GM12892 (cell line): ENCODE results near the gene PLCL1.

ENCODE experiments used
- DNase-seq: peaks from one replicate; pipeline ENCODE4 v3.0.0; 2011; ENCODE audit not compliant: insufficient read length
- FAIRE-seq: peaks from 2 replicates; lab custom pipeline; 2011; peaks lifted over from hg19 to GRCh38; lab: Jason Lieb, UNC
- POLR2A ChIP-seq: IDR thresholded peaks from 2 replicates; pipeline ENCODE4 v1.6.1; 2011; ENCODE audit warnings: low read depth, low read length, control low read depth
- POLR2AphosphoS5 ChIP-seq: IDR thresholded peaks from 2 replicates; pipeline ENCODE4 v1.6.1; 2011; ENCODE audit warnings: low read depth, low read length, control low read depth
- TAF1 ChIP-seq: IDR thresholded peaks from 2 replicates; pipeline ENCODE4 v1.6.1; 2011; ENCODE audit warnings: low read depth, mild to moderate bottlenecking, control low read depth, low read length, borderline replicate concordance

Gene PLCL1

DNA sequence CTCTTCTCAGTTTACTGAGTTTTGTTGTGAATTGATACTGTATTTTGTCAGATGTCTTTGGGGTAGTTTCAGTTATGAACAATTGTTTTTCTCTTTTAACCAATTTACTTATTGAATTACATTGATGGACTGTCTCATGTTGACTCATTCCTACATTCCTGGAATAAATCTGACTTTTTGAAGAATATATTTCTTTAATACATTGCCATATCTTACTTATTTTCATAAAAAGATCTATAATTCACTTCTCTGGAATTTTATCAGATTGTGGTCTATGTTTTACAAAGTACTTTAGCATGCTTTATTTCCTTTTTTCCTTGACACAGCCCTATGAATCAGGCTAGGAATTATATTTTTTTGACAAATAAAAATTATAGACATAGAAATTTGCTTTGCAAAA, 268.3 kb downstream of the PLCL1 start:
- DNase-seq (no peak), FAIRE-seq (no peak)
- TF ChIP-seq POLR2A (no peak), POLR2AphosphoS5 (no peak), TAF1 (no peak)

DNA sequence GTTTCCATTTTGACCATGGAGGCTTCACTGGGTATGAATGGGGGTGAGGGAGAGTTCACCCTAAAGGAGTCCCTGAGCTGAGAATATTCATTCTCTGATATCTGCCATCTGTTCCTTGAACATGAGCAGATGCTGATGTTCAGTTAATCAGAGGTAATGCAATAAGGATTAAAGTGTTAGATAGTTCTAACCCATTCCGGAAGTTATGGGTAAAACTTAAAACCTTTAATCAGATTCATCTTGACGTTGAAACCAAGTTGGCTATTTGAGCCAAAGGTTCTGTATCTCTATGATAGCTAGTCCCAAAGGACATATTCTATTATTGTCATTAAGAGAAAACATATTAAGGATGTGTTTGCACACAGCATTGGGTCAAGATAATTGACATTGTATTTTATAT, 268.9 kb downstream of the PLCL1 start:
- DNase-seq (no peak), FAIRE-seq (no peak)
- no peak for TF ChIP-seq POLR2A

DNA sequence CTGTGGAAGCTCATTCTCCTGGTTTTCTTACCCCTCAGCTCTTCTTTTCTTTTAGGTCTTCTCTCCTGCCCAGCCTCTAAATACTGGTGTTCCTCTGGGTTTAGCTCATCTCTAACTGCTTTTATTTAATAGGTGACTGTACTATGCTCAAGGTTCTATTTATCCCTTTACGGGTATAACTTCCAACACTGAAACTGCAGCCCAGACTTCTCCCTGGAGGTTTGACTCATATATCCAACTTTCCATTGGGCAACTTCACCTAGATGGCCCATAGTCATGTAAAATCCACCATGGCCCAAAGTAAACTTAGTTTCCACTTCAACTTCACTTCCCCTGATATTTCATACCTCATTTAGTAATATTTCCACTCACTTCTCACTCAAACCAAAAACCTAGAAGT, 273.1 kb downstream of the PLCL1 start:
- FAIRE-seq (no peak), DNase-seq (no peak)
- TF ChIP-seq TAF1, result no peak
- no peak for TF ChIP-seq POLR2AphosphoS5
- TF ChIP-seq POLR2A, result no peak

DNA sequence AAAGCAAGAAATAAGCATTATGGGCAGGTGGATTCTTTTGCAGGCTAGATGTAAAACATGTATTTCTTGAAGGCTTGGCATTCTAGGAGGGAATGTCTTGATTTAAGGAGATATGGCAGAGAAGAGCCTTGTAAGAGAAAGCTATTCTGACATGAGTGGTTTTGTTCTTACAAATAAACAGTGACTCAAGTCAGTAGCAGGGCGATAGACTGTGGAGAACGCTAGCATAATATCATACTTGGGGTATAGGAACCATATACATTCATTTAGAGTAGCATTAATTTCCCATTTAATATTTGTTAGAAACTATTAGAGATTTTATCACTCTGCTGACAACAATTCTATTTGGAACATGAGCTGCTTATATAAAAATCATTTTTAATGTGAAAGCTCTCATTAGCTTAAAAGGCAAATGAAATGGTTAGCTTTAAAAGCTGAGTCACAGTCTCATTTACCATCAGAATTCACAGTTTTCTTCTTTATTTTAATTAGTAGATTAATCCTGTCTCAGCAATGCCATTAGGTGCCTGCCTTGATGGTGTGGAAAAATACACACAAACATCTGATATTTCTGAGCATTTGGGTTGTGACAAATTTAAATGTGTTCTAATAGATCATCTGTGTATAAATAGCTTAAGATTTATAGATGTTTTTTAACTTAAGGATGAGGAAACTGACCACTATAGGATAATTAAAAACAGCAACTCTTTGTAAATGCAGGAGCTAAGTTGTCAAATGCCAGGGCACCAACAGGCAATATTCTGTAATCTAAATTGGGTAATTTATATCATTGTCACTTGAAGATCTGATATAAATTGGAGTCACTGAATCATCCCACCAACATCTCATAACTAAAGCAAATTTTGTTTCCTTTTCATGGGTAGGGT, 276.7 kb downstream of the PLCL1 start:
- no peak for FAIRE-seq
- no peak for TF ChIP-seq TAF1
- TF ChIP-seq POLR2AphosphoS5, result no peak
- no peak for DNase-seq

DNA sequence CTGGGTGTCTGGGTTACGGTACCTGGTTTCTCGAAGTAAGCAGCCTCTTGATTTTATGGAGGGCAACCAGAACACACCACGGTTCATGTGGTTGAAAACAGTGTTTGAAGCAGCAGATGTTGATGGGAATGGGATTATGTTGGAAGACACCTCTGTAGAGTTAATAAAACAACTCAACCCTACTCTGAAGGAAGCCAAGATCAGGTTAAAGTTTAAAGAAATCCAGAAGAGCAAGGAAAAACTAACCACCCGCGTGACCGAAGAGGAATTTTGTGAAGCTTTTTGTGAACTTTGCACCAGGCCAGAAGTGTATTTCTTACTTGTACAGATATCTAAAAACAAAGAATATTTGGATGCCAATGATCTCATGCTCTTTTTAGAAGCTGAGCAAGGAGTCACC, 279.8 kb downstream of the PLCL1 start:
- TF ChIP-seq POLR2A (no peak), POLR2AphosphoS5 (no peak), TAF1 (no peak)
- DNase-seq (no peak), FAIRE-seq (no peak)

DNA sequence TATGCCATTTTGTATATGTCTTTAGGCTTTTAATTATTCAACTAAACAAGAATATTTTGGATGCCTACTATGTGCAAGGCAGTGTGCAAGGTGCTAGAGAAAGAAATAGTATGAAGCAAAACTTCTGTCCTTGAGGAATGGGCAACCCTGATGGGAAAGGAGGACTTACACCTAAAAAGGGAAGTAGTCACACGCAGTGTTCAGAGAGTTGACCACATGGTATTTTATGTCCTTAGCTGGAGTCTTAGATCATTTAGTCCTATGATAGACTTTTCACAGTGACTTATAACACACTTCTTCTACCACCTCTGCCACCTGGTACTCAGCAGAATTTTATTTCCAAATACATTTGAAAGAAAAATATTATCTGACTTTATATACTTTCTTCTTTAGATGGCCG, 291.6 kb downstream of the PLCL1 start:
- TF ChIP-seq TAF1 (no peak), POLR2AphosphoS5 (no peak), POLR2A (no peak)
- FAIRE-seq (peak; percentile 30), DNase-seq (no peak)

DNA sequence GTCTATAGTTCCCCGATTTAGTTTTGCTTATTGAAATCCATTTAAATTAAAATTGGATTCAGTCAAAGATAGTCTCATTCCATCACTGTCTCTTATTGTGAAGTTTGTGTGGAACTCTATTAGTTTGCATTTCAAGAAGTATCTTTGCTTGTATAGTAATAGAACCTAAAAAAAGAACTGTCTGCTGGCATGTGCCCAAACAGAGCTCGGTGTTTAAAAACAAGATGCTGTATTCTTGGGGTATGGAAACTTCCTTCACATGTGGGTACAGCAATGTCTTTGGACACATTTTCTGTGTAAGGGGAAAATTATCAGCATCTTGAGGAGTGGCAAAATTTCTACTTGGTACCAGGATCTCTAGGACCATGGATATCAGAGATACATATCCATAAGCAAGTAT, 292.6 kb downstream of the PLCL1 start:
- TF ChIP-seq POLR2A (no peak), TAF1 (no peak), POLR2AphosphoS5 (no peak)

DNA sequence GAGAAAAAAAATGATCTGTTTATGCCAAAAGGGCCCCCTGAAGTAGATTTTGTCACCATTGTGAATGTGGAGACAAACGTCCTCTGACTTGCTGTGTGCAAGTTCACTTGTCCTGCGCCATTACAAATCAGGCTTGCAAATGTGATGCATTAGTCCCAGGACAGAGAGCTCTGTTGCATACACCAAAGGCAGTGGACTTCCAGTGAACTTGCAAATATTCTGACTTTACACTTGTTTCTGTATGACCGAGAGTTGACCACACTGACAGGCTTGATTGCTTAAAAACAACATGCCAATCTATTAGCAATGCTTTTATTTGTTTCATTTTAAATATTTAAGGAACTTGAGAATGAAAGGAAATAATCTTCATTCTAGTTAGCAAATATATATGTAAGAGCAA, 293.2 kb downstream of the PLCL1 start:
- TF ChIP-seq POLR2AphosphoS5, result no peak
- no peak for TF ChIP-seq POLR2A
- no peak for TF ChIP-seq TAF1
- FAIRE-seq (no peak), DNase-seq (no peak)

More for the DNA sequence above, 292.6 kb downstream of the PLCL1 start:
- DNase-seq (no peak), FAIRE-seq (no peak)

DNA sequence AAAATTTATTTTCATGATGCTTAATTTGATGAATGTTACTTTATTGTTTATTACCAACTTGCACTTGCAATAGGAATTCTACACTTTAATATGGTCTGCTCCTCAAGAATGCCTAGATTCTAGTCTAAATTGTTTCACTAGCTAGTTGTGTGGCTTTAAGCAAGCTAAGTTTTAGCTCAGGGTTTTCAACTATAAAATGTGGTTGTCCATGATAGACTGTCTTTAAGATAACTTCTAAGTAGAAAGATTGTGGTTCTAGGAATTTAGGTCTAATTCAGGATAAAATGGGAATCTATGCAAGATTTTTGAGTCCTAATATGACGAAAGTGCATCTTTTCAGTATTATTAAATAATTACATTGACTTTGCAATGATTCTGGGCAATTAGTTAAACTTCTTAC, 294.0 kb downstream of the PLCL1 start:
- FAIRE-seq, result no peak

DNA sequence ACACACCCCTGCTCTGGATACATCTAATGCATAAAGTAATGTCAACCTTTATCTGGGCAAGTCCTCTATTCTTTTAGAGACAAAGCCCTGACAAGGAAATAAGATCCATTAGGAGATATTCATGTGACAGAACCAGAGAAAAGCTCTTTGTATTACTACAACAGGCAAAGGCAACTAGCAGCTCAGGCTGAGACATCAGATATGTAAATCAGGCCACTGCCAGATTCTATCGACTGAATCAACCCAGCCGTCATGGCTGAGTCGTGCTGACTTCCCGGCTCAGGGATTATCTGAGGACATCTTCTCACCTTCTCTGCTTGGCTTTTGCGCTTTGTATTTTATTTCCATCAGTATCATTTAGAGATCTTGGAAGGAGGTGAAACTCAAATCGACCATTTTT, 294.5 kb downstream of the PLCL1 start:
- no peak for TF ChIP-seq TAF1
- FAIRE-seq, result no peak
- no peak for DNase-seq

More for the DNA sequence above, 294.0 kb downstream of the PLCL1 start:
- DNase-seq, result no peak
- TF ChIP-seq POLR2AphosphoS5, result no peak

DNA sequence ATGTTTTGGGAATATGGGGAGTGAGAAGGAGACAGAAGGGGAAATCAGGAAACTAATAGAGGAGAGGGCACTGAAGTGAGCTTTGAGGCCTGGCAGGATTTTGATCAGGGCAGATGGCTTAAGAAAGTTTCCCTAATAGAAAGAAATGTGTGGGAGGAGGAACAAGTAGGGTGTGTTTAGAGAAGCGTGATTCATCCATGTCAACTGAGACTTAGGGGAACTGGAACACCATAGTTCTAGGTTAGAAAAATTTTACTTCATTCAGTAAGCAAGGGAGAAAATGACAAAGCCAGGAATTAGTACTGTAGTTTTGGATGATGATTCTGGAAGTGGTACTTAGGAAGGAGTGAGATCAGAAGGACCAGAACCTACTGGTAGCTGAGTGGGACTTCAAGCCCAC, 296.0 kb downstream of the PLCL1 start:
- no peak for TF ChIP-seq TAF1
- no peak for TF ChIP-seq POLR2AphosphoS5
- TF ChIP-seq POLR2A, result no peak
- FAIRE-seq (no peak), DNase-seq (no peak)

DNA sequence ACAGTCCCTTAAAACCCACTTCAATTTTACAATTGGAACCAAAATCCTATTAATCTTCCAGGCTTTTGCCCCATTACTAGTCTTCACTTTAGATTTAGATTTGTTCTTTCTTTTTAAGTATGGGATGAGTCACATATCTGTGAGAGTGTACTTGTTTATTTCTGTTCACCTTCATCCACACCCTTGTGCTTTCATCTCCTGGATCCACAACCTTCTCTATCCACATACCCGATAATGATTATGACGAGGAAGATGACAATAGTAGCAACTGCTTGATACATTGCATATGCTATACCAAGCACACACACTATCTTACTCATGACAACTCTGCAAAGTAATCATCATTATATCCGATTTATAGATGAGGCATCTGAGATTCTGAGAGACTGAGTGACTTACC, 297.3 kb downstream of the PLCL1 start:
- DNase-seq (no peak), FAIRE-seq (no peak)
- TF ChIP-seq POLR2AphosphoS5, result no peak
- no peak for TF ChIP-seq POLR2A
- no peak for TF ChIP-seq TAF1

DNA sequence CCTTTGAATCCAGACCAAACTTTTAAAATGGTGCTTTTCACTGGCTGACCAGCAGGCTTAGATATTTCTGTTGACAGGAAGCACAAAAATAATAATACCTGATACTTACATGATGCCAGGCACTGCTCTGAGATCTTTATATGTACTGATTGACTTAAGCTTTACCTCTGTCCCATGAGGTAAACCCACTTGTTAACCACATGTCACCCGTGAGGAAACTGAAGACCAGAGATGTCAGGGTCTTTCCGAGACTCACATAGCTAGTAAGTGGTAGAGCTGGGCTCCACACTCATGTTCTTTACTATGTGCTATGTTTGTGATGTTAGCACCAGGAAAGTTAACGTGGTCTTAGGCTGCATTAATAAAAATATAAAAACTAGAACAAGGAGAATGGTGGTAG, 297.7 kb downstream of the PLCL1 start:
- FAIRE-seq (no peak), DNase-seq (no peak)
- TF ChIP-seq POLR2AphosphoS5 (no peak), POLR2A (no peak), TAF1 (no peak)

DNA sequence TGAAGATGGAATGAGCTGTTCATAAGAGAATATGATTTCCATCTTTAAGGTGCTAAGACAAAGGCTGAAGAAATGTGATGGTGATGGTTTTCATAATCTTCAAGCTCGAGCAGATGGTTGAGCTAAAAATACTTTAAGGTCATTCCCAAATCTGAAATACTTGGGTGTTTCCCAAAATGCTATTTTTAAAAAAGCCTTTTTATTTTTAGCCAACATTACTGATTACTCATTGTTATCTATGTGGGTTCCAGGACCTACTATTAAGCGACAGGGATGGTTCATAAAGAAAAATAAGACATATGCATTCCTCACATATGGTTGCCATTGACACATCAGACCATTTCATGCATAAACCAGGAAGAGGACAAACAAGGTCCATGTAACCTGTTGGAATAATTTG, 298.5 kb downstream of the PLCL1 start:
- TF ChIP-seq POLR2A (no peak), TAF1 (no peak)
- DNase-seq (no peak), FAIRE-seq (no peak)
